OCI-LY1 (cell line): Measurements from ENCODE around the gene C19orf33.

Experiments
- H2AFZ ChIP-seq: fragments of 200-600 bp; sonication (generic), shearing (Covaris generic); 2 replicates; pipeline ENCODE4 v1.6.0; 2014; ENCODE audit warnings: antibody characterized with exemption, mild to moderate bottlenecking, low read length
- H3F3A ChIP-seq: fragments of 200-600 bp; sonication (generic), shearing (Covaris generic); 2 replicates; pipeline ENCODE4 v1.6.0; 2014; ENCODE audit warnings: mild to moderate bottlenecking, antibody characterized with exemption, low read length, moderate library complexity; ENCODE audit not compliant: insufficient read depth
- H3K27ac ChIP-seq: fragments of 200-600 bp; sonication (generic); 2 replicates; pipeline ENCODE4 v1.5.1; 2014; ENCODE audit warnings: low read length, mixed run types, mild to moderate bottlenecking, low read depth; ENCODE audit not compliant: poor library complexity, severe bottlenecking
- H3K27me3 ChIP-seq: fragments of 200-600 bp; sonication (generic); 2 replicates; pipeline ENCODE4 v1.6.0; 2014; ENCODE audit warnings: antibody characterized with exemption, mild to moderate bottlenecking, low read length, moderate library complexity; ENCODE audit not compliant: insufficient read depth
- H3K36me3 ChIP-seq: fragments of 200-600 bp; sonication (generic); 2 replicates; pipeline ENCODE4 v1.6.1; 2014; ENCODE audit warnings: mild to moderate bottlenecking, antibody characterized with exemption, low read length, moderate library complexity, mixed read lengths; ENCODE audit not compliant: insufficient read depth
- H3K4me1 ChIP-seq: fragments of 200-600 bp; sonication (generic); 2 replicates; pipeline ENCODE4 v1.5.1; 2014; ENCODE audit warnings: mild to moderate bottlenecking, low read length, moderate library complexity; ENCODE audit not compliant: insufficient read depth, severe bottlenecking
- H3K4me2 ChIP-seq: fragments of 200-600 bp; sonication (generic), shearing (Covaris generic); 2 replicates; pipeline ENCODE4 v1.6.1; 2014; ENCODE audit warnings: low read length
- H3K4me3 ChIP-seq: fragments of 200-600 bp; sonication (generic); 2 replicates; pipeline ENCODE4 v1.5.1; 2014; ENCODE audit warnings: low read length, low read depth, mild to moderate bottlenecking, mixed read lengths; ENCODE audit not compliant: poor library complexity, severe bottlenecking
- H3K79me2 ChIP-seq: fragments of 200-600 bp; shearing (Covaris generic); 2 replicates; pipeline ENCODE4 v1.6.1; 2016; ENCODE audit warnings: mixed run types, low read length, mixed read lengths; ENCODE audit not compliant: insufficient read depth
- H3K9ac ChIP-seq: fragments of 200-600 bp; sonication (generic), shearing (Covaris generic); 2 replicates; pipeline ENCODE4 v1.6.1; 2014; ENCODE audit warnings: mild to moderate bottlenecking, low read length, mixed read lengths
- H3K9me2 ChIP-seq: fragments of 200-600 bp; sonication (generic), shearing (Covaris generic); 2 replicates; pipeline ENCODE4 v1.6.1; 2014; ENCODE audit warnings: low read depth, mild to moderate bottlenecking, low read length, mixed read lengths
- H3K9me3 ChIP-seq: fragments of 200-600 bp; shearing (Covaris generic); 2 replicates; pipeline ENCODE4 v1.6.1; 2014; ENCODE audit warnings: low read length, mixed read lengths
- H4K20me1 ChIP-seq: fragments of 200-600 bp; sonication (generic), shearing (Covaris generic); 2 replicates; pipeline ENCODE4 v1.6.0; 2016; ENCODE audit warnings: mild to moderate bottlenecking, low read length; ENCODE audit not compliant: insufficient read depth
- CTCF ChIP-seq: fragments of 200-600 bp; sonication (generic), shearing (Covaris generic); IDR thresholded peaks from 2 replicates; pipeline ENCODE4 v1.5.1; 2017; ENCODE audit warnings: mild to moderate bottlenecking, antibody characterized with exemption, low read length, moderate library complexity, mixed read lengths
- EZH2 ChIP-seq: fragments of 200-600 bp; sonication (generic), shearing (Covaris generic); IDR thresholded peaks from 2 replicates; pipeline ENCODE4 v1.8.0; 2017; ENCODE audit warnings: borderline replicate concordance, mixed run types, mild to moderate bottlenecking, antibody characterized with exemption, low read length, moderate library complexity, mixed read lengths

Gene C19orf33

GRCh38 chr19:38323291-38323690, 19.2 kb downstream of the C19orf33 start:
- Histone ChIP-seq H3K36me3 (no peaks in the 10 kb centered on the region), H3K9ac (no peak overlapping the region), H3K79me2 (no peaks in the 10 kb centered on the region), H3K4me1 (peaks cover 14% of the 10 kb centered on the region), H2AFZ (no peak overlapping the region), H3K9me3 (no peaks in the 10 kb centered on the region), H4K20me1 (no peaks in the 10 kb centered on the region), H3K9me2 (no peaks in the 10 kb centered on the region), H3K4me2 (no peak overlapping the region), H3K4me3 (no peak overlapping the region), H3K27ac (no peak overlapping the region), H3F3A (no peaks in the 10 kb centered on the region), H3K27me3 (no peaks in the 10 kb centered on the region; the same call in 1 of the 2 replicates)
- no peak for TF ChIP-seq EZH2
- no peak for TF ChIP-seq CTCF

- H3K4me2 ChIP-seq, result no peak overlapping the region
- no peak overlapping the region for H3K27ac ChIP-seq
- peaks cover 9% of the 10 kb centered on the region for H3K4me1 ChIP-seq
- H3K9ac ChIP-seq, result no peak overlapping the region
- H3K27me3 ChIP-seq, result no peaks in the 10 kb centered on the region
- no peaks in the 10 kb centered on the region for H3F3A ChIP-seq
- no peak for TF ChIP-seq EZH2
- TF ChIP-seq CTCF, result no peak
- no peak overlapping the region for H2AFZ ChIP-seq
- H3K79me2 ChIP-seq, result no peaks in the 10 kb centered on the region
- H3K36me3 ChIP-seq, result no peaks in the 10 kb centered on the region; the same call in 1 of the 2 replicates
- H3K9me3 ChIP-seq, result no peaks in the 10 kb centered on the region
- H3K9me2 ChIP-seq, result no peaks in the 10 kb centered on the region
- no peak overlapping the region for H3K4me3 ChIP-seq
- H4K20me1 ChIP-seq, result no peaks in the 10 kb centered on the region
Observed at GRCh38 chr19:38324431-38324830, 20.4 kb downstream of the C19orf33 start.

DNA sequence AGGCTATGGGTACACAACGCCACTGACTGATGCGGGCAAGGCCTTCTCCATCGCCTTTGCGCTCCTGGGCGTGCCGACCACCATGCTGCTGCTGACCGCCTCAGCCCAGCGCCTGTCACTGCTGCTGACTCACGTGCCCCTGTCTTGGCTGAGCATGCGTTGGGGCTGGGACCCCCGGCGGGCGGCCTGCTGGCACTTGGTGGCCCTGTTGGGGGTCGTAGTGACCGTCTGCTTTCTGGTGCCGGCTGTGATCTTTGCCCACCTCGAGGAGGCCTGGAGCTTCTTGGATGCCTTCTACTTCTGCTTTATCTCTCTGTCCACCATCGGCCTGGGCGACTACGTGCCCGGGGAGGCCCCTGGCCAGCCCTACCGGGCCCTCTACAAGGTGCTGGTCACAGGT, 22.5 kb downstream of the C19orf33 start:
- TF ChIP-seq EZH2, result no peak
- no peak for TF ChIP-seq CTCF
- no peaks in the 10 kb centered on the region for H3K79me2 ChIP-seq
- H3K9me2 ChIP-seq, result no peaks in the 10 kb centered on the region
- H2AFZ ChIP-seq, result no peak overlapping the region
- no peaks in the 10 kb centered on the region for H3K4me1 ChIP-seq
- no peak overlapping the region for H3K27ac ChIP-seq
- no peak overlapping the region for H3K9ac ChIP-seq
- no peaks in the 10 kb centered on the region for H3K27me3 ChIP-seq
- no peaks in the 10 kb centered on the region for H4K20me1 ChIP-seq
- H3F3A ChIP-seq, result no peaks in the 10 kb centered on the region
- H3K36me3 ChIP-seq, result no peaks in the 10 kb centered on the region; the same call in 1 of the 2 replicates
- H3K4me2 ChIP-seq, result no peak overlapping the region
- no peak overlapping the region for H3K4me3 ChIP-seq
- no peaks in the 10 kb centered on the region for H3K9me3 ChIP-seq
